Lung (tissue), 12 donors: Measurements from ENCODE around the gene FAM234B. TPM values are rescaled to one million over a fixed set of nuclear protein-coding genes. Genes with fewer than 3 reads are reported as not detected.
A peak's percentile ranks its signal among the peaks of the same experiment; 100 is the strongest.

ENCODE experiments used
- ATAC-seq: fragments of 200-7000 bp; cut with Tn5 transposase; one replicate; pipeline ENCODE4 v1.9.1; 2020; ENCODE audit warnings: moderate number of reproducible peaks; ENCODE audit not compliant: insufficient read depth, low FRiP score
- DNase-seq, 3 donors: peaks; one replicate each; pipeline ENCODE4 v3.0.0-alpha.2; 2013 to 2017
- H3K27ac ChIP-seq, 2 donors: one replicate each; pipeline ENCODE4 v1.5.1; 2013; ENCODE audit warnings: mild to moderate bottlenecking in 2 of 2, moderate library complexity in 2 of 2, control low read depth in 1 of 2, inconsistent platforms in 1 of 2, low read depth in 1 of 2, low read length in 1 of 2
- H3K27me3 ChIP-seq, 3 donors: one replicate each; pipeline ENCODE4 v1.5.1; 2013; ENCODE audit warnings: low read length in 2 of 3; ENCODE audit not compliant: control insufficient read depth in 3 of 3, insufficient read depth in 3 of 3
- H3K36me3 ChIP-seq, 4 donors: one replicate each; pipeline ENCODE4 v1.5.1; 2013; ENCODE audit warnings: low read length in 4 of 4, mild to moderate bottlenecking in 1 of 4, moderate library complexity in 1 of 4; ENCODE audit not compliant: control insufficient read depth in 4 of 4, insufficient read depth in 4 of 4
- H3K4me1 ChIP-seq, 5 donors: one replicate each; pipeline ENCODE4 v1.5.1; 2013; ENCODE audit warnings: low read length in 5 of 5, mild to moderate bottlenecking in 2 of 5, moderate library complexity in 1 of 5; ENCODE audit not compliant: control insufficient read depth in 5 of 5, insufficient read depth in 5 of 5
- H3K4me3 ChIP-seq: one replicate; pipeline ENCODE4 v1.5.1; 2013; ENCODE audit warnings: mild to moderate bottlenecking, control low read depth, moderate library complexity
- H3K9ac ChIP-seq, 2 donors: one replicate each; pipeline ENCODE4 v1.5.1; 2013; ENCODE audit warnings: low read length in 2 of 2, control low read depth in 1 of 2; ENCODE audit not compliant: insufficient read depth in 1 of 2
- H3K9me3 ChIP-seq, 4 donors: one replicate each; pipeline ENCODE4 v1.5.1; 2013; ENCODE audit warnings: low read length in 3 of 4, mild to moderate bottlenecking in 1 of 4, moderate library complexity in 1 of 4; ENCODE audit not compliant: control insufficient read depth in 4 of 4, insufficient read depth in 3 of 4
- WGBS, 2 donors: extraction: QIAGEN DNeasy Blood & Tissue Kit; methylation state at CpG; one replicate each; pipeline ENCODE4 v1.1.7; 2013; 5-methylcytosine and 5-hydroxymethylcytosine counted together
- polyA plus RNA-seq, 2 donors: library from polyadenylated mRNA; stranded (reverse); fragments of 200-250 nt; gene quantifications; one replicate each; pipeline ENCODE4 v1.2.1, GENCODE V29; 2013
- total RNA-seq, 2 donors: library from RNA; depleted of rRNA in 1 of 2; stranded (reverse); fragments of >200 nt in 1 of 2; gene quantifications; one replicate each; pipeline ENCODE4 v1.2.1, GENCODE V29; 2014 to 2021
- TF ChIP-seq, protein P1 (sequence below): IDR thresholded peaks from 2 replicates; pipeline ENCODE4 v1.5.1; 2012; ENCODE audit warnings: mild to moderate bottlenecking; ENCODE audit errors: control extremely low read depth, extremely low read depth
- donor health status: control.
- donor health status: control.
- donor health status: Bipolar disorder and iron deficiency.
- donor health status: healthy.
- donor health status: DM: yes; HTN: yes; CAD: no.

The FAM234B gene
- total and polyA plus RNA-seq, 4 donors, result 1.4 to 10.4 (median 6.3) TPM

DNA sequence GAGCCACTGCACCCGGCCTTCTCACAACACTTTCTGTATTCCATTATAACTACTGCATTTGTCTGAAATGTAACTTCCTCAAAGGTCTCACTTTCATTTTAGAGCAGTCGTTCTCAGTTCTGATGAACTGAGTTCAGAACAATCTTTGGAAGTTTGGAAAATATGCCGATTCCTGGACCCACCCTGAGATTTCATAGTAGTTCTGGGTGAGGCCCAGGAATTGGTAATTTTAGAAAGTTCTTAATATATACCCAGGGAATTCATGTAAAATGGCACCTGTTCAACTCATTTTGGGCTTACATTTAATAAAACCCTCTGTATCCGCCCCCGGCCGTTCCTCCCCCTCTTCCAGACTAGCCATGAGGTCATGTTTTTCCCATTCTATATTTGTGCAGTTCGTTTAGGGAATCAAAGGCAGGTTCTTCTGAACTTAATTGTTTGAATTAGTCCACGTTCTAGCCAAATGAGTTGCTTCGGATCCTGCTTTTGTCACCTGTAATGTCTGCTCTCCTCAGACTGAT is 53.4 kb downstream of the FAM234B start:
- H3K9me3 ChIP-seq, result no peaks in the 10 kb centered on the region
- 21 to 30% methylated on average over 9 of the region's 9 CpGs for WGBS, 2 donors
- H3K36me3 ChIP-seq, result no peaks in the 10 kb centered on the region
- peak overlapping the region; percentile 64 to 90 for H3K27ac ChIP-seq
- DNase-seq (no peak), ATAC-seq (no peak)
- H3K27me3 ChIP-seq, result no peaks in the 10 kb centered on the region
- peaks cover 17 to 75% (median 27%) of the 10 kb centered on the region in 5 donors for H3K4me1 ChIP-seq
- H3K9ac ChIP-seq, result peak overlapping the region in 1 of 2 donors; percentile 44
- TF ChIP-seq, protein P1, sequence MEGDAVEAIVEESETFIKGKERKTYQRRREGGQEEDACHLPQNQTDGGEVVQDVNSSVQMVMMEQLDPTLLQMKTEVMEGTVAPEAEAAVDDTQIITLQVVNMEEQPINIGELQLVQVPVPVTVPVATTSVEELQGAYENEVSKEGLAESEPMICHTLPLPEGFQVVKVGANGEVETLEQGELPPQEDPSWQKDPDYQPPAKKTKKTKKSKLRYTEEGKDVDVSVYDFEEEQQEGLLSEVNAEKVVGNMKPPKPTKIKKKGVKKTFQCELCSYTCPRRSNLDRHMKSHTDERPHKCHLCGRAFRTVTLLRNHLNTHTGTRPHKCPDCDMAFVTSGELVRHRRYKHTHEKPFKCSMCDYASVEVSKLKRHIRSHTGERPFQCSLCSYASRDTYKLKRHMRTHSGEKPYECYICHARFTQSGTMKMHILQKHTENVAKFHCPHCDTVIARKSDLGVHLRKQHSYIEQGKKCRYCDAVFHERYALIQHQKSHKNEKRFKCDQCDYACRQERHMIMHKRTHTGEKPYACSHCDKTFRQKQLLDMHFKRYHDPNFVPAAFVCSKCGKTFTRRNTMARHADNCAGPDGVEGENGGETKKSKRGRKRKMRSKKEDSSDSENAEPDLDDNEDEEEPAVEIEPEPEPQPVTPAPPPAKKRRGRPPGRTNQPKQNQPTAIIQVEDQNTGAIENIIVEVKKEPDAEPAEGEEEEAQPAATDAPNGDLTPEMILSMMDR, result no peak
- H3K4me3 ChIP-seq, result no peak overlapping the region

DNA sequence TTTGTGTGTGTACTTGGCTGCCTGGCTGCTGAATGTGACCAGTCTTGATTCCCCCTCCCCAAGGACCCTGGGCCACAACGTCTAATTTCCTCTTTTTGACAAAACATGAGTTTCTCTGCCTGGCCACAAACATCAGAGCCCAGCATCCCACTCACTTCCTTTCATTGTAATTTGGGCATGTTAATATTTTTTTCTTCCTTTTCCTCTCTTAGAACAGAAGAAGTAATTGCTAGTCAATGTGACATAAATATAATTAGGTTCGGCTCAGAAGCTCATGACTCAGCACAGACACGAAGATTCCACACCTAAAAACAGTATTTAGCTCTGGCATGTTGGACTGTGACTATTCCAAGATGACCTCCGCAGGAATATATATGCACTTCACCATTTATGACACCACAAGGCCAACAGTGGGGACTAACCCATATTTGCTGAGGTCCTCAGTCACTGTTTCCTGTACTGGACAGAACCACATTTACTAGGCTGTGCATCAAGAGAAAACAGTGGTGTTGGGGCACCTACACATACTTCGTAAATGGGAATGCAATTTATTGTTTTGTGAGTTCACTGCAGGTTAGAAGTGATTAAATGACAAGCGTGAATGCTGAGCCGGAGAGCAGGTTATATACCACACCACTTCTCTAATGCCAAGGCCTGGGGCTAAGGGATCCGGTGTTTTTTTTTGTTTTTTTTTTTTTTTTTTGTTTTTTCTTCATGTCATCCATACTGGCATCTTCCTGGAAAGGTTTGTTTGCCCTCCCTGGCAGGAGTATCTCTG is 55.1 kb downstream of the FAM234B start:
- H3K4me3 ChIP-seq, result no peak overlapping the region
- no peaks in the 10 kb centered on the region for H3K36me3 ChIP-seq
- DNase-seq (peak in 1 of 3 donors; percentile 31), ATAC-seq (no peak)
- no peaks in the 10 kb centered on the region for H3K27me3 ChIP-seq
- 27 to 46% methylated on average over 8 of the region's 8 CpGs for WGBS, 2 donors
- no peaks in the 10 kb centered on the region for H3K9me3 ChIP-seq
- peak overlapping the region; percentile 89 to 96 for H3K27ac ChIP-seq
- TF ChIP-seq, protein P1, result no peak
- H3K9ac ChIP-seq, result no peak overlapping the region
- H3K4me1 ChIP-seq, result peaks cover 16 to 69% (median 24%) of the 10 kb centered on the region in 5 donors

DNA sequence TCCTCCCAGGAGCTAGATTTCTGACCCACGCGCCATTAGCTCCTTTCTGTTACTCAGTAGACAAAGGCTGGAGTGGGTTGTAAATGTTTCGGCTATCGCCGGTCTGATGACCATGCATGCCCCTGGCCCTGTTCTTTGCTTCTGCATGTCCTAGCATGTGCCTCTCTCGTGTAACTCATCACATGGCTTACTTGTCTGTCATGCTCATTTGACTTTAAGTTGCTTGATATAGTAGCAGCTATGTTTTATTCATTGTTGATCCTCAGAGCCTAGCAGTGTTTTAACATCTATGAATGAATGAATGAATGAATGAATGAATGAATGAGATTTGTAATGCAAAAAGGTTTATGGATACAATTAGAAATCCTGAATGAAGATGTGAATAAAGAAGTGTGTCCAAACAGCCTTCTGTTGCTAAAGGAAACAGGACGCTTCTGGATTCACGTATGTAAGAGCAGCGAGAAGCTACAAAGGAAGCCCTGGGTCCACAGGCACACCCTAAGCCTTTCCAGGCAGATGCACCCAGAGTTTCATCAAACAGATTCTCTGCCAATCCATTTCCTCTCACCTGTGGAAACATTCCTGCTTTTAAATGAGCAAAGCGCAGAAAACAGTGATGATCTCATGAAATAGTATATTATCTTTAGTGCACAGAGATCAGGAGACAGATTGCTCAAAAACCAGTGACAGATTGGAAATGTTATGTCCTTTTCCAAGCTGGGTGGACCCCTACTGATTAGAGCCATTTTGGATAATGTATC is 55.8 kb downstream of the FAM234B start:
- no peak for ATAC-seq
- no peaks in the 10 kb centered on the region for H3K9me3 ChIP-seq
- peak overlapping the region; percentile 92 to 96 for H3K27ac ChIP-seq
- 69 to 74% methylated on average over 10 of the region's 10 CpGs for WGBS, 2 donors
- H3K4me3 ChIP-seq, result no peak overlapping the region
- H3K4me1 ChIP-seq, result peaks cover 16 to 62% (median 24%) of the 10 kb centered on the region in 5 donors
- H3K36me3 ChIP-seq, result no peaks in the 10 kb centered on the region
- H3K9ac ChIP-seq, result peak overlapping the region in 1 of 2 donors; percentile 74
- TF ChIP-seq, protein P1, result no peak
- DNase-seq, result peak in 1 of 3 donors; percentile 47
- H3K27me3 ChIP-seq, result no peaks in the 10 kb centered on the region
